Hematopoietic multipotent progenitor cell treated with erythropoietin and hydrocortisone succinate and interleukin-3 and kit ligand, for 6 days (in vitro differentiated cells): ENCODE measurements around the gene IFNGR2.
"Not testable (repeated sequence)": the region's sequence is repeated elsewhere in the genome, so short reads cannot be mapped to it uniquely, and the experiment has no call there.

Experiments
- DNase-seq: peaks from one replicate; pipeline ENCODE4 v3.0.0-alpha.2; 2015

The IFNGR2 gene

GRCh38 chr21:33378081-33378480 is 25.1 kb upstream of the IFNGR2 start:
- no peak for DNase-seq

GRCh38 chr21:33379934-33380333 is 23.3 kb upstream of the IFNGR2 start:
- DNase-seq: peak; percentile 73

- peak; percentile 95 for DNase-seq
These were observed 22.7 kb upstream of the IFNGR2 start for GRCh38 chr21:33380483-33380998.

DNA sequence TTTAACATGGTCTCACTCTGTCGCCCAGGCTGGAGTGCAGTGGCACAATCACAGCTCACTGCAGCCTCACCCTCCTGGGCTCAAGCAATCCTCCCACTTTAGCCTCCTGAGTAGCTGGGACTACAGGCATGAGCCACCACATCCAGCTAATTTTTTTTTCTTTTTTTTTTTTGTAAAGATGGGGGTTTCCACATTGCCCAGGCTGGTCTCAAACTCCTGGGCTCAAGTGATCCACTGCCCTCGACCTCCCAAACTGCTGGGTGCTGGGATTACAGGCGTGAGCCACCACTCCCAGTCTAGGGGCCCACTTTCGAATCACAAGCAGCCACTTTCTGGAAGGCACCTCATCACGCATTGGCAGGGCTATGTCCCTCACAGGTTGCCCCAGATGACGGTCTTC is 21.8 kb upstream of the IFNGR2 start:
- DNase-seq: not testable (repeated sequence)

DNA sequence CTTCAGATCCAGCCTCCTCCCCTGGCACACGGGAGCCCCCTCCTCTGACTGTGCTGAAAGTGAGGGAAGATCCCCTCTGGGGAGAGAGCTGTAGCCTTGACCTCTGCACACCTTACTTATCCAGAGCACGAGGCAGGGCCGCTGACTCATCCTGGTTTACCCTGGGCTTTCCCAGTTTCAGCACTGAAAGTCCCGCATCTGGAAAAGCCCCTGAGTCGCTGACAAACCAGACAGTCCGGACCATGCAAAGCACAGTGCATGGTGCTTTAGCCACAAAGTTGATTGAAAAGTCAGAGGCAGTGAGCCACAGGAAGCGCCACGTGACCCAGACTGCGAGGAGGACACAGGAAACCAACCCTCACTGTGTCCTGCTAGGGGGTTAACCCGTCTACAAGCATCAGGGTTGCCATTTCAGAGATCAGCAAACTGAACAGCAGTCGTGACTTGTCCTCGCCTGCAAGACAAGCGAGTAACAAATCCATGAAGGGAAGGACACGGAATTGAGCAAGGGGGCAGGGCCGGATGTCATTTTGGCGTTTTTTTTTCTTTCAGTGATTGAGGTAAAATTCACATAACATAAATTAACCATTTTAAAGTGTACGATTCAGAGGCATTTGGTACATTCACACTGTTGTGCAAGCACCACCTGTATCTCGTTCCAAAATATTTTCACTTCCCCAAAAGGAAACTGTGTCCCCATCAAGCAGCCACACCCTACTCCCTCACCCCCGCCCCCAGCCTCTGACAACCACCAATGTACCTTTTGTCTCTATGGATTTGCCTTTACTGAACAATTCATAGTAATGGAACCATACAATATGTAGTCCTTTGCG is 19.9 kb upstream of the IFNGR2 start:
- peak; percentile 81 for DNase-seq

DNA sequence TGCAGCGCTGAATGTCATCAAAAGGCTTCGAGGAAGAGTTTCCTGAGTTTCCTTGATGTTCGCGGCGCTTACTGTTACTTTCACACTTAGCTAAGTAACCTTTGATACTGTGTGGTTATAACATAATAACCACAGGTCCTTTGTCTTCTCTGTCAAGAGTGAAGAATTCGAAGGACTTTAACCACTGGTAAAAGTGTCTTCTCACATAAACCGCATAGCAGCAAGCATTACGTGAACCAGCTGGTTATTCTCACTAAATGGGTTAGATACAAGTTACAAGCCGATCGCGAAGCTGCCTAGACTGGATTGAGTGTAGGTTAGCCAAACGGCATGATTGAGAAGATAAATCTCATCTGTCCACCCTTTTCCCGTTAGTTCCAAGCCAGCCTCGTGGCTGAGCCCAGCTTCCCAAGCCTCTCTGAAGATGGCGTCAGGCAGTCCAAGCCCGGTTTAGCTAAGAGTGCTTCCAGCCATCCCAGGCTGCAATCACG is 18.3 kb upstream of the IFNGR2 start:
- DNase-seq: no peak

DNA sequence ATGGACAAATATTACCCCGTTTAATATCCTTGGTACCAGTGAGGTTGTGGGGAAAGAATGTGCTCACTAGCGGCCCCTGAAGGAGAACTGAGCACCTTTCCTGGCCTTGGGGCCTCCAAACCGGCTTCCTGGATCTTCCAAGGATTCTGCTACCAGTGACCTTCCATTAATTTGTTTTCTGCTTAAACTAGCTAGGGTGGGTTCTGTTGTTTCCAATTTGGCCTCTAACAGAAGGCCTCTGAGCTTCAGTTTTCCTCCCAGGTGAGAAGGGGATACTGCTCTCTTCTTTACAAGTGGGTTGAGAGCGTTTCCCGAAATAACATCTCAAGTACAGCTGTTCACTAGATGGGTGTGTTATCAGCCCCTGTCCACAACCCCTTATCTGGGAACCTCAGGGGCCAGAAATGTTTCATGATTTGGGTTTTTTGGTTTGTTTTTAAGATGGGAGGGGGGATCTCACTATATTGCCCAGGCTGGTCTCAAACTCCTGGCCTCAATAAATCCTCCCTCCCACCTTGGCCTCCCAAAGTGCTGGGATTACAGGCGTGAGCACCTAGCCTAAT is 16.9 kb upstream of the IFNGR2 start:
- peak; percentile 71 for DNase-seq

DNA sequence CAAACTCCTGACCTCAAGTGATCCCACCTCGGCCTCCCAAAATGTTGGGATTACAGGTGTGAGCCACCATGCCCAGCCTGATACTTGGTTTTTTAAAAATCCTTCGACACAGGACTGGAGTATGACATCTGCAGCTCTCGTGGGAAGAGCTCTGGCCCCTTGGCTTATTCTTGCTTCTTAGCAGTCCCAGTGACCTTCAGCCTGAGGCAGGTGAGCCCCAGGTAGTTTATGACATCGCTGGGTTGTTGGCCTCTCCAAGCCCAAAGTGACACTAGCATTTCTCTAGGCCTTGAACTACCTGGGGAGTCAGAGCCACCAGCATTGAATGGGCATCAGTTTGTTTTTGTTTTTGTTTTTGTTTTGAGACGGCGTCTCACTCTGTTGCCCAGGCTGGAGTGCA is 15.9 kb upstream of the IFNGR2 start:
- no peak for DNase-seq

DNA sequence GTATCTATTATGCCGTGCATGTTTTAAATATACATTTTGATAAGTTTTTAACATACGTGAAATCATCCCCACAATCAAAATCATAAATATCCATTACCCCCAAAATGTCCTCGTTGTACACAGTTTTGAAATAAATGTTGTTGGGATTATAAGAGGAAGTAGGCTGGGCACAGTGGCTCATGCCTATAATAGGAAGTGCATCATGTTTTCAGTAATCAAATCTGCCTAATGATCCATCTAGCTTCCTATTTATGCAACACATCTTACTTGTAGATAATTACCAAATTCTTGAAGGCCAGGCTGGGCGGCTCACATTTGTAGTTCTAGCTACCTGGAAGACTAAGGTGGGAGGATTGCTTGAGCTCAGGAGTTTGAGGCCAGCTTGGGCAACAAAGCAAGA is 15.0 kb upstream of the IFNGR2 start:
- DNase-seq: no peak

- DNase-seq: no peak
These were observed 12.7 kb upstream of the IFNGR2 start for GRCh38 chr21:33390479-33390878.

DNA sequence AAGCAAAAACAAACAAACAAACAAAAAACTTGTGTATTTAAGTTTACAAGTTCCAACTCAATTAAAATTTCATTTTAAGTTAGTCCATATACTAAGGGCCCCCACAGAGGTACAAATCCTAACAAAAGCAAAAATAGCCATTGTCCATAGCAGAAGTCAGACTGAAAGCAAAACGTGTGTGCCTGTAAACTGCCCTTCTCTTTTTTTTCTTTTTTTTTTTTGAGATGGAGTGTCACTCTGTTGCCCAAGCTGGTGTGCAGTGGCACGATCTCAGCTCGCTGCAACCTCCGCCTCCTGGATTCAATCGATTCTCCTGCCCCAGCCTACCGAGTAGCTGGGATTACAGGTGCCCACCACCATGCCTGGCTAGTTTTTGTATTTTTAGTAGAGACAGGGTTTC is 11.6 kb upstream of the IFNGR2 start:
- DNase-seq: no peak

GRCh38 chr21:33392284-33392985 is 10.8 kb upstream of the IFNGR2 start:
- no peak for DNase-seq

DNA sequence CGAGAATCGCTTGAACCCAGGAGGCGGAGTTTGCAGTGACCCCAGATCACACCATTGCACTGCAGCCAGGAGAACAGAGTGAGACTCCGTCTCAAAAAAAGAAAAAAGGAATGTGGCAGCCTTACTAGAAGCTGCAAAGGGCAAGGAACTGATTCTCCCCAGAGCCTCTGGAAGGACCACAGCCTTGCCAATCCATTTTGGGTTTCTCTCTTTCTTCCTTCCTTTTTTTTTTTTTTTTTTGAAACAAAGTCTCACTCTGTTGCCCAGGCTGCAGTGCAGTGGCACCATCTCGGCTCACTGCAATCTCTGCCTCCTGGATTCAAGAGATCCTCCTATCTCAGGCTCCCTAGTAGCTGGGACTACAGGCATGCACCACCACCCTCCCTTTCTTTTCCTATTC is 9.9 kb upstream of the IFNGR2 start:
- no peak for DNase-seq

- peak; percentile 75 for DNase-seq
These were observed 9.0 kb upstream of the IFNGR2 start for GRCh38 chr21:33394260-33394659.

- peak; percentile 39 for DNase-seq
These were observed 7.3 kb upstream of the IFNGR2 start for GRCh38 chr21:33395891-33396331.

- DNase-seq: no peak
These were observed 6.8 kb upstream of the IFNGR2 start for GRCh38 chr21:33396436-33396835.

DNA sequence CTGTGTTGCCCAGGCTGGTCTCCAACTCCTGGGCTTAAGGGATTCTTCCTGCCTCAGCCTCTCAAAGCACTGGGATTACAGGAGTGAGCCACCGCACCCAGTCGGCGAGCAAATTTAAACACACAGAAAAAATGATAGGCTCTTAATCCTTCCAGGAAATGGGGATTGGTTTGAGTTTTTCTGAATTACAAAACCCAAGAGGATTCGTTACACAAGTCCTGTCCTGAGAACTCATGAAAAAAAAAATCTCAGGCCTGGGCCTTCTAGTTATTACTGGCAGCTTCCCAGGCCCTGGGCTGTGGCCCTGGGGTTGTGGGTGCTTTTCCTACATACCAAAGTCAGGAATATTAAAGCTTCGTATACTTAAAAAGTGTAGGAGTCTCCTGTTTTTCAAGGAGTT is 6.3 kb upstream of the IFNGR2 start:
- DNase-seq: no peak

GRCh38 chr21:33397717-33398116 is 5.5 kb upstream of the IFNGR2 start:
- DNase-seq: no peak

GRCh38 chr21:33398361-33398760 is 4.9 kb upstream of the IFNGR2 start:
- DNase-seq: no peak

DNA sequence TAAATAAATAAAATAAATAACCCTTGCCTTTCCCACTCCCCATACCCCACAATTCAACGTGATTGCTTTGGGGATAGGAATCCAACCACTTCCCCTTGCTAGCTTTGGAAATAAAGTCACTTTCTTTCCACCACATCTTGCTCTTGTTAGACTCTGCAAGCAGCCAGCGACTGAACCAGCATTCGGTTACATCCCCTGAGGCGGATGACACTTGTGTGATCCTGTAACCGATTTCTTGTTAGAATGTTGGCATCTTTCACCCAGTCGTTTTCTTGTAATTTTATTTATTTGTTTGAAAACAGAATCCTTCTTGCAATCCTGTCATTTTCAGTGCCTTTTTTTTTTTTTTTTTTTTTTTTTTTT is 1.6 kb upstream of the IFNGR2 start:
- DNase-seq: peak; percentile 39

DNA sequence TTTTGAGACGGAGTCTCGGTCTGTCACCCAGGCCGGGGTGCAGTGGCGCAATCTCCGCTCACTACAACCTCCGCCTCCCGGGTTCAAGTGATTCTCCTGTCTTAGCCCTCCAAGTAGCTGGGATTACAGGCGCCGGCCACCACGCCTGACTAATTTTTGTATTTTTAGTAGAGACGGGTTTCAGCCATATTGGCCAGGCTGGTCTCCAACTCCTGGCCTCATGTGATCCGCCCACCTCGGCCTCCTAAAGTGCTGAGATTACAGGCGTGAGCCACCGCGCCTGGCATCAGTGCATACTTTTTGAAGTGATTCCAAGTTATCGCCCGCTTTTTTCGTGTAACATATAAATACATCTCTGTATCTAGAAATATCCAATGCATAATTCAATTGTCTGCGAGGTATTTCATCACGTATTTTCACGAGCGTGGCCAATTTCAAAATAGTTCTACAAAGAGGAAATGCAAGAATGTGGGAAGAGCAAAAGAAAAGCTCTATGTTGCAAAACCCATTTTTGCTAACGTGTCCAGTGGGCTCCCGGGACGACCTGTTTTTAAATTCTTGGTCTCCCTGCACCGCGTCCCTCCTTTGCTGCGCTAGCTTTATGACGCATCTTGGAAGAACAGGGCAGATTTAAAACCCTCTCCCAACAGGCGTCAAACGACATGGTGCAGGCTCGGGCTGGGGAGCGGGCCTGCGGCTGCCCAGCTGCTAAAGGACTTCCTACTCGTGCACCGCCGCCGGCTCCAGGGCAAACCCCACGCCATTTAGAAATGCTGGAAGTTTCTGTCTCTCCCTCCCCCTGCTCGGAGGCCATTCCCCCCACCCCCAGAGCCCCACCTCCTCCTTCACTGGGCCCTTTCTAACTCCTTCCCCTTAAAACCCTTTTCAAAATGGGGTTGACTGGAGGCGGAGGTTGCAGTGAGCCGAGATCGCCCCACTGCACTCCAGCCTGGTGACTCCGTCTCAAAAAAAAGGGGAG is 923 bp upstream of the IFNGR2 start:
- DNase-seq: peak; percentile 76
